PC-3 (cell line): ENCODE data around the gene PDCD11. TPM values are rescaled to one million over a fixed set of nuclear protein-coding genes. Genes with fewer than 3 reads are reported as not detected.
A peak's percentile ranks its signal among the peaks of the same experiment; 100 is the strongest.

Experiments used
- ATAC-seq: fragments of 200-7000 bp; cut with Tn5 transposase; 2 replicates; pipeline ENCODE4 v1.9.1; 2020; ENCODE audit warnings: mild to moderate bottlenecking, moderate library complexity
- BruUV-seq: library from RNA; stranded (reverse); fragments of 400-500 nt; replicated peaks from 2 replicates; lab custom pipeline; 2021; lab: Mats Ljungman, UMichigan
- CTCF ChIA-PET: fragments of 300-600 bp; sonication (Branson Sonifier 250); formaldehyde crosslinking; loops from one replicate; lab custom pipeline; 2022; ENCODE audit warnings: antibody characterized with exemption; lab: Charles Lee
- POLR2A ChIA-PET: fragments of 300-600 bp; sonication (Branson Sonifier 250); formaldehyde crosslinking; loops from one replicate; lab custom pipeline; 2022; ENCODE audit warnings: antibody characterized with exemption; ENCODE audit not compliant: unreplicated experiment; lab: Charles Lee
- DNase-seq: peaks from one replicate; pipeline ENCODE4 v3.0.0-alpha.2; 2015
- H2AFZ ChIP-seq: fragments of 300-600 bp; sonication (generic); 2 replicates; pipeline ENCODE4 v1.6.0; 2016; ENCODE audit warnings: antibody characterized with exemption, low read length
- H3F3A ChIP-seq: fragments of 300-600 bp; sonication (generic); one replicate; pipeline ENCODE4 v1.6.0; 2017; ENCODE audit warnings: antibody characterized with exemption, low read length, control low read depth, mild to moderate bottlenecking; ENCODE audit not compliant: unreplicated experiment
- H3K27ac ChIP-seq: fragments of 300-600 bp; sonication (generic); 2 replicates; pipeline ENCODE4 v1.5.1; 2016; ENCODE audit warnings: mild to moderate bottlenecking, low read length
- H3K27me3 ChIP-seq: fragments of 300-600 bp; sonication (generic); 2 replicates; pipeline ENCODE4 v1.6.1; 2016; ENCODE audit warnings: low read length, mixed read lengths
- H3K36me3 ChIP-seq: fragments of 300-600 bp; sonication (generic); 2 replicates; pipeline ENCODE4 v1.6.1; 2016; ENCODE audit warnings: low read depth, mixed run types, low read length, mixed read lengths
- H3K4me1 ChIP-seq: fragments of 300-600 bp; sonication (generic); 2 replicates; pipeline ENCODE4 v1.5.1; 2016; ENCODE audit warnings: low read length; ENCODE audit not compliant: insufficient read depth
- H3K4me2 ChIP-seq: fragments of 300-600 bp; sonication (generic); 2 replicates; pipeline ENCODE4 v1.6.0; 2016; ENCODE audit warnings: low read length
- H3K4me3 ChIP-seq: fragments of 300-600 bp; sonication (generic); 2 replicates; pipeline ENCODE4 v1.5.1; 2016; ENCODE audit warnings: mild to moderate bottlenecking, low read length, mixed read lengths
- H3K79me2 ChIP-seq: fragments of 300-600 bp; sonication (generic); 2 replicates; pipeline ENCODE4 v1.6.1; 2017; ENCODE audit warnings: low read length, mixed read lengths
- H3K9ac ChIP-seq: fragments of 300-600 bp; sonication (generic); 2 replicates; pipeline ENCODE4 v1.6.0; 2016; ENCODE audit warnings: mild to moderate bottlenecking, low read length
- H3K9me2 ChIP-seq: fragments of 300-600 bp; sonication (generic); replicated peaks from 2 replicates; pipeline ENCODE4 v1.6.1; 2016; ENCODE audit warnings: mixed run types, low read length, mixed read lengths
- H3K9me3 ChIP-seq: fragments of 300-600 bp; sonication (generic); 2 replicates; pipeline ENCODE4 v1.6.1; 2016; ENCODE audit warnings: low read length, mixed read lengths
- H4K20me1 ChIP-seq: fragments of 300-600 bp; sonication (generic); 2 replicates; pipeline ENCODE4 v1.6.1; 2016; ENCODE audit warnings: low read length, mixed read lengths
- EZH2 ChIP-seq: fragments of 300-600 bp; sonication (generic); IDR thresholded peaks from one replicate; pipeline ENCODE4 v1.6.1; 2017; ENCODE audit warnings: antibody characterized with exemption, mild to moderate bottlenecking, low read length; ENCODE audit not compliant: unreplicated experiment
- EZH2phosphoT487 ChIP-seq: fragments of 300-600 bp; sonication (generic); IDR thresholded peaks from 2 replicates; pipeline ENCODE4 v1.6.1; 2018; ENCODE audit warnings: mild to moderate bottlenecking, antibody characterized with exemption, low read length, borderline replicate concordance
- intact Hi-C: fragments of 100-400 bp; cut with micrococcal nuclease; formaldehyde crosslinking; loops from 2 replicates; pipeline ENCODE4 v1.9.0; 2023
- total RNA-seq: library from RNA; depleted of rRNA; stranded (reverse); fragments of >200 nt; gene quantifications from 2 replicates; pipeline ENCODE4 v1.2.3, GENCODE V29; 2014
- TF ChIP-seq, protein P1 (sequence below): fragments of 300-600 bp; sonication (generic); conservative IDR thresholded peaks from 2 replicates; pipeline ENCODE4 v1.5.1; 2017; ENCODE audit warnings: antibody characterized with exemption, low read depth, mild to moderate bottlenecking, low read length

Gene PDCD11
- total RNA-seq, 1 experiment from 2014 or later: 41.9 TPM

DNA sequence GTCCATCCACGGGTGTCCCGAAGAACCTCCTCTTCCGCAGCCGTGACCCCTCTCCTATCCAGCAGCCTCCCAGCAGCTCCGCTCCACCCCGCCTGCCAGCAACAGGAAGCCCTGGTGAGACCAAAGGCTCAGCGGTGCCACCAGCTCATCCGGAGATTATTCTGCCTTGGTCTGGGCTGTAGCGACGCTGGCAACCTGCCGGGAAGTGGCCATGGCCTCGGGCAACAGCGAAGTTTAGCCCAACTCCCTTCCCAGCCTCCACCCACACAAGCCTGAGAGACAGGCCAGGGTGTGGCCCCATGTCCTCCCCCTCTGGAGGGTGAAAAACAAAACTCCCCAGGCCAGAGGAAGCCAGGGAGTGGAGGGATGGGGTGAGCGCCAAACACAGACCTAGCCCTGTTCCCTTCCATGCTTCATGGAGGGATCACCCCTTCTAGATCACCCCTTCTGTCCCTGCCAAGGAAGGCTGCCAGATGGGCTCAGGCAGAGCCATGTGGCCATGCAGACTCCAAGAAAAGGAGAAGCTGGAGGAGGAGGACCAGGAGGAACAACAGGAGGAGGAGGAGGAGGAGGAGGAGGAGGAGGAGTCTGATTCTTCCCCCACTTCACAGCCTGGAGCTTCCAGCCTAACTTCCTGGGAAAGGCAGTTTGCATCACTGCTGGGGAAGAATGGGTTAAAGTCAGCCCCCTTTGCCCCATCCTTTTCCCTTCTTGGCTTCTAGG is 54.8 kb downstream of the PDCD11 start:
- H3K4me3 ChIP-seq: peak overlapping the region; percentile 21; the same call in 1 of the 2 replicates
- no TSS peak for BruUV-seq
- CTCF ChIA-PET: interaction anchor here (0.5 to 0.6 kb wide), 3 partner anchors 138 to 1028 kb away, joined by 3 to 4 read pairs (median 3); no protein-coding TSS in a partner anchor

DNA sequence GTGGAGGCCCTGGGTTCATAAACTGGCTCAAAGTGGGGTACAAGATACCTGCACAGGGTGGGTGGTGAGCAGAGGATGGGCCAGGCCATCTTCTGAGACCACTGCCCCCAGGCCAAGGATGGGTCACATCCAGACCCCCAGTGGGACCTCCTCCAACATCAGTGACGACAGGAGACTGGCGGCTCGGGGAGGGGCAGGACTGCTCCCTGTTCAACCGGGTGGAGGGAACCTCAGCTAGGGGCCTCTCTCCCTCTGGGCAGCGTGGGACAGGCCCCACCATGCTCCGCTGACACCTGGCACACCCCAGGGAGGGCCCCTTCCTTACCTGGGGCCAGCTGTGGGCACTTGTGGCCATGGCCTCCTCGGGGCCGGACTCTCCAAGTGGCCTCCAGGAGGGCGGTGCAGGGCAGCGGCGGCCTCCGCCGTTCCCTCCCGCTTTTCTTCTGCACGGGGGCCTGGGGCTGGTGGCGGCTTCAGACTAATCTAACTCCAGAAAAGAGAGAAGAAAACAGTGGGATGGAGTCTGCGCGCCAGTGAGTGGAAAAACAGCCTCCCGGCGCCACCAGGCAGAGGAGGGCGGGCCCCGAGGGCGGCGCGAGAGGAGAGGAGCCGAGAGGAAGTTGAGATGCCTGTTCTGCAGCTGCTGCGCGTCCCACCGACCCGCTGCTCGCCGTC is 55.5 kb downstream of the PDCD11 start, which contains the start of gene CALHM2:
CALHM2 (minus strand) TSS at position 540 of the 675 bp plus-strand sequence. CDS start 2,429 bp downstream, outside the sequence.
- peaks cover 23% of the 10 kb centered on the region for H3K4me1 ChIP-seq
- H3K4me2 ChIP-seq: peak within 1 kb of the TSS; percentile 66
- peak within 1 kb of the TSS; percentile 79 for H3K27ac ChIP-seq
- H3K27me3 ChIP-seq: no peaks in the 10 kb centered on the region
- H3K79me2 ChIP-seq: no peaks in the 10 kb centered on the region
- BruUV-seq: no TSS peak
- TF ChIP-seq EZH2phosphoT487 (no peak), EZH2 (no peak)
- TF ChIP-seq, protein P1, sequence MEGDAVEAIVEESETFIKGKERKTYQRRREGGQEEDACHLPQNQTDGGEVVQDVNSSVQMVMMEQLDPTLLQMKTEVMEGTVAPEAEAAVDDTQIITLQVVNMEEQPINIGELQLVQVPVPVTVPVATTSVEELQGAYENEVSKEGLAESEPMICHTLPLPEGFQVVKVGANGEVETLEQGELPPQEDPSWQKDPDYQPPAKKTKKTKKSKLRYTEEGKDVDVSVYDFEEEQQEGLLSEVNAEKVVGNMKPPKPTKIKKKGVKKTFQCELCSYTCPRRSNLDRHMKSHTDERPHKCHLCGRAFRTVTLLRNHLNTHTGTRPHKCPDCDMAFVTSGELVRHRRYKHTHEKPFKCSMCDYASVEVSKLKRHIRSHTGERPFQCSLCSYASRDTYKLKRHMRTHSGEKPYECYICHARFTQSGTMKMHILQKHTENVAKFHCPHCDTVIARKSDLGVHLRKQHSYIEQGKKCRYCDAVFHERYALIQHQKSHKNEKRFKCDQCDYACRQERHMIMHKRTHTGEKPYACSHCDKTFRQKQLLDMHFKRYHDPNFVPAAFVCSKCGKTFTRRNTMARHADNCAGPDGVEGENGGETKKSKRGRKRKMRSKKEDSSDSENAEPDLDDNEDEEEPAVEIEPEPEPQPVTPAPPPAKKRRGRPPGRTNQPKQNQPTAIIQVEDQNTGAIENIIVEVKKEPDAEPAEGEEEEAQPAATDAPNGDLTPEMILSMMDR: no peak
- no peak for DNase-seq
- no peaks in the 10 kb centered on the region for H3K36me3 ChIP-seq
- H3K4me3 ChIP-seq: peak within 1 kb of the TSS; percentile 21; the same call in 1 of the 2 replicates
- H3K9ac ChIP-seq: peak within 1 kb of the TSS; percentile 33; the same call in 1 of the 2 replicates
- H3K9me3 ChIP-seq: no peaks in the 10 kb centered on the region
- 0 out of 2 replicates have a peak, but pooled peaks have one; percentile 20 for ATAC-seq
- intact Hi-C loops: loop anchor here (2.0 kb wide), 1 partner anchor 31 kb away; no protein-coding TSS in a partner anchor
- no peaks in the 10 kb centered on the region for H3F3A ChIP-seq
- H3K9me2 ChIP-seq: no peaks in the 10 kb centered on the region
- no peaks in the 10 kb centered on the region for H4K20me1 ChIP-seq
- ChIA-PET CTCF (interaction anchor here (0.5 to 0.6 kb wide), 2 partner anchors 433 to 1029 kb away, joined by 3 to 4 read pairs; no protein-coding TSS in a partner anchor), POLR2A (no interaction called here)
- H2AFZ ChIP-seq: peak within 1 kb of the TSS; percentile 59; the same call in 1 of the 2 replicates

More for the DNA sequence above, 54.8 kb downstream of the PDCD11 start:
- Histone ChIP-seq H3K9ac (peak overlapping the region; percentile 33; the same call in 1 of the 2 replicates), H3K79me2 (no peaks in the 10 kb centered on the region), H3F3A (no peaks in the 10 kb centered on the region), H3K4me1 (peaks cover 23% of the 10 kb centered on the region), H3K36me3 (no peaks in the 10 kb centered on the region; the same call in 1 of the 2 replicates), H3K27ac (peak overlapping the region; percentile 79), H3K9me2 (no peaks in the 10 kb centered on the region), H4K20me1 (no peaks in the 10 kb centered on the region), H2AFZ (peak overlapping the region; percentile 59; the same call in 1 of the 2 replicates), H3K4me2 (peak overlapping the region; percentile 66), H3K27me3 (no peaks in the 10 kb centered on the region), H3K9me3 (no peaks in the 10 kb centered on the region)
- POLR2A ChIA-PET: interaction anchor here (0.5 kb wide), 1 partner anchor 53 kb away, joined by 7 read pairs; no protein-coding TSS in a partner anchor
- TF ChIP-seq EZH2 (no peak), EZH2phosphoT487 (no peak)
- TF ChIP-seq, protein P1: no peak
- ATAC-seq (peak; percentile 79), DNase-seq (peak; percentile 87)
- intact Hi-C loops: no loop called here
